ENCODE data around the gene UBR3. TPM values are rescaled to one million over a fixed set of nuclear protein-coding genes. Genes with fewer than 3 reads are reported as not detected.

UBR3 gene
- total RNA-seq, 4 donors from 2014 or later, result 87.4 to 101 (median 97.3) TPM

DNA sequence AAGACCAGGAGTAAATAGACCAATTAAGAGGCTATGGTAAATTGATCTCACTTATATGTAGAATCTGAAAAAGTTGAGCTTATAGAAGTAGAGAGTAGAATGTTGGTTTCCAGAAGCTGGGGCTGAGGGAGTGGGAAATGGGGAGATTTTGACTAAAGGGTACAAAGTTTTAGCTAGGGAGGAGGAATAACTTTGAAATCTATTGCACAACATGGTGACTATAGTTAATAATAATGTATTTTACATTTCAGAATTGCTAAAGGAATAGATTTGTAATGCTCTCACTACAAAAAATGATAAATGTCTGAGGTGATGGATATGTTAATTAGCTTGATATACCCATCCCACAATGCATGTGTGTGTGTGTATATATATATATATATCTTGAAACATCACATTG, 82.1 kb downstream of the UBR3 start:
- TF ChIP-seq POLR2A (IDR thresholded peaks at IDR 0.05) (no peak), EP300 (IDR thresholded peaks at IDR 0.05) (no peak)
- TF ChIP-seq, protein P1, sequence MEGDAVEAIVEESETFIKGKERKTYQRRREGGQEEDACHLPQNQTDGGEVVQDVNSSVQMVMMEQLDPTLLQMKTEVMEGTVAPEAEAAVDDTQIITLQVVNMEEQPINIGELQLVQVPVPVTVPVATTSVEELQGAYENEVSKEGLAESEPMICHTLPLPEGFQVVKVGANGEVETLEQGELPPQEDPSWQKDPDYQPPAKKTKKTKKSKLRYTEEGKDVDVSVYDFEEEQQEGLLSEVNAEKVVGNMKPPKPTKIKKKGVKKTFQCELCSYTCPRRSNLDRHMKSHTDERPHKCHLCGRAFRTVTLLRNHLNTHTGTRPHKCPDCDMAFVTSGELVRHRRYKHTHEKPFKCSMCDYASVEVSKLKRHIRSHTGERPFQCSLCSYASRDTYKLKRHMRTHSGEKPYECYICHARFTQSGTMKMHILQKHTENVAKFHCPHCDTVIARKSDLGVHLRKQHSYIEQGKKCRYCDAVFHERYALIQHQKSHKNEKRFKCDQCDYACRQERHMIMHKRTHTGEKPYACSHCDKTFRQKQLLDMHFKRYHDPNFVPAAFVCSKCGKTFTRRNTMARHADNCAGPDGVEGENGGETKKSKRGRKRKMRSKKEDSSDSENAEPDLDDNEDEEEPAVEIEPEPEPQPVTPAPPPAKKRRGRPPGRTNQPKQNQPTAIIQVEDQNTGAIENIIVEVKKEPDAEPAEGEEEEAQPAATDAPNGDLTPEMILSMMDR (IDR thresholded peaks at IDR 0.05), result no peak
- Histone ChIP-seq H3K9me3 (no peaks in the 10 kb centered on the region), H3K27ac (no peak overlapping the region), H3K27me3 (no peaks in the 10 kb centered on the region), H3K36me3 (peaks cover 0 to 27% (median 0%) of the 10 kb centered on the region in 3 donors), H3K4me3 (no peak overlapping the region), H3K4me1 (no peaks in the 10 kb centered on the region)
- no peak for DNase-seq (ENCODE audit: low spot score in 2 of 2)

DNA sequence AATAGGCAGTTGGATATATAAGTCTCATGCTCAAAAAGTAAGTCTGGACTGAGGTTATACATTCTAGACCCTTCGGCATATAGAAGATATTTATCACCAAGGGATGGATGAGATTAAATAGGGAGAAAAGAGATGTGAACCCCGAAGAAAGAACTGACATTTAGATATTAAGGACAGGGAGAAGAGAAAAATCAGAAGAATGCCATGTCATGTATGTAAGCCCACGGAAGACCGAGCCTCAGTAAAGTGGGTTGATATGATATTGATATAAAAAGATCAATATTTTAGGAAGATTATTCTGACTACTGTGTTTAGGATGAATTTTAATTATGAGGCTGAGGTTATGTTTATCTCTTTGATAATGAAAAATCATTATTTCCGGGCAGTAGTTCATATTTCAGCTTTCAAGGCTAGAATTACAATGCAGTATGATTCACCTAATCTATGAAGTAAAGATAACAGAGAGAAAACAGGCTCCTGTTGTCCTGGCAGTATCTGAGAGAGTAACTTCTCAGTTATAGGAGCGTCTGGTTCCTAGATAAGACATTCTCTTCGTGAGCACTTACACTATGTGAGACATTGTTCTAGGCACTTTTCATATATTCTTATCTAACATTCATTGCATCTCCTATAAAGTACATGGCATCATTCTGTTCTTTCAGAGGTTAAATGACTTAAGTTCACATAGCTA, 83.0 kb downstream of the UBR3 start:
- TF ChIP-seq EP300 (IDR thresholded peaks at IDR 0.05) (no peak), POLR2A (IDR thresholded peaks at IDR 0.05) (no peak)
- TF ChIP-seq, protein P1 (IDR thresholded peaks at IDR 0.05), result no peak
- Histone ChIP-seq H3K4me3 (no peak overlapping the region), H3K36me3 (peaks cover 0 to 31% (median 0%) of the 10 kb centered on the region in 3 donors), H3K9me3 (no peaks in the 10 kb centered on the region), H3K4me1 (no peaks in the 10 kb centered on the region), H3K27ac (no peak overlapping the region), H3K27me3 (no peaks in the 10 kb centered on the region)
- no peak for DNase-seq (ENCODE audit: low spot score in 2 of 2)
- WGBS, 2 donors, result 74 to 76% methylated on average over 7 of the region's 7 CpGs

DNA sequence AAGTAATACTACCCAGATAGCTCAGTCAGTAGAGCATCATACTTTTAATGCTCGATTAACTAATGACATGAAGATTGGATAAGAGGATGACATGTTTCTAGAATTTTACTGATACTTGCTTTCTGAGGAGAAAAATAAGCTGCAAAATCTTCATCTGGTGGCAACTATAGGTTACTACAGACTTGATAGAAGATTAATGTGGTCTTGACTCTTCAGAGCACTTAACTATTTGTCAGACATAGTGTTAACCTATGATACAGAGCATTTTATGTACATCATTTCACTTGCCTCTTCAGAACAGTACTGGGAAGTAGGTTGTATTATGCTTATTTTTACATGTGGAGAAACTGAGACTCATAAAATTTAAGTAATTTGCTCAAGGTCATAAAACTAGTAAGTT, 83.9 kb downstream of the UBR3 start:
- TF ChIP-seq POLR2A (IDR thresholded peaks at IDR 0.05) (no peak), EP300 (IDR thresholded peaks at IDR 0.05) (no peak)
- TF ChIP-seq, protein P1 (IDR thresholded peaks at IDR 0.05), result no peak
- Histone ChIP-seq H3K36me3 (peaks cover 0 to 33% (median 0%) of the 10 kb centered on the region in 3 donors), H3K4me3 (no peak overlapping the region), H3K9me3 (no peaks in the 10 kb centered on the region), H3K4me1 (no peaks in the 10 kb centered on the region), H3K27me3 (no peaks in the 10 kb centered on the region), H3K27ac (no peak overlapping the region)
- 98 to 100% methylated on average over 1 of the region's 1 CpG for WGBS, 2 donors
- no peak for DNase-seq (ENCODE audit: low spot score in 2 of 2)

DNA sequence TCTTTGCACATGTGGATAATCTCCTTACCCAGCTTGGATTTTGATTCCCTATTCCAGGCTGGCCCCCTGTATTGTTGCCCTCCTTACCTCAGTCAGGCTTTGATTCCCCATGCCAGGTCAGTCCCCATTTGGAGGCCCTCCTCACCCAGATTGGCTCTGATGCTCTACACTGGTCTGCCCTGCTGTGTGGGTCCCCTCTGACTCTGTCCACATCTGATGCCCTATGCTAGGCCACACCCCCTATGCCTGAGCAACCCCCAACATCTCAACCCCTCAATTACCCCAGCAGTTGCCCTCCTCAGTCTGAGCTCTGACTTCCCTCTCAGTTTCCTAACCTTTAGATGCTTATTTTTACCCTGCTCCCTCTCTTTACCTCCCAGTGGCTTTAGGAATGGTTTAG, 89.4 kb downstream of the UBR3 start:
- no peaks in the 10 kb centered on the region for H3K9me3 ChIP-seq
- no peak overlapping the region for H3K27ac ChIP-seq
- H3K27me3 ChIP-seq, result no peaks in the 10 kb centered on the region
- no peak for TF ChIP-seq POLR2A (IDR thresholded peaks at IDR 0.05)
- TF ChIP-seq, protein P1 (IDR thresholded peaks at IDR 0.05), result no peak
- TF ChIP-seq EP300 (IDR thresholded peaks at IDR 0.05), result no peak
- DNase-seq (ENCODE audit: low spot score in 2 of 2), result no peak
- H3K36me3 ChIP-seq, result peaks cover 0 to 32% (median 0%) of the 10 kb centered on the region in 3 donors
- H3K4me1 ChIP-seq, result no peaks in the 10 kb centered on the region
- no peak overlapping the region for H3K4me3 ChIP-seq

DNA sequence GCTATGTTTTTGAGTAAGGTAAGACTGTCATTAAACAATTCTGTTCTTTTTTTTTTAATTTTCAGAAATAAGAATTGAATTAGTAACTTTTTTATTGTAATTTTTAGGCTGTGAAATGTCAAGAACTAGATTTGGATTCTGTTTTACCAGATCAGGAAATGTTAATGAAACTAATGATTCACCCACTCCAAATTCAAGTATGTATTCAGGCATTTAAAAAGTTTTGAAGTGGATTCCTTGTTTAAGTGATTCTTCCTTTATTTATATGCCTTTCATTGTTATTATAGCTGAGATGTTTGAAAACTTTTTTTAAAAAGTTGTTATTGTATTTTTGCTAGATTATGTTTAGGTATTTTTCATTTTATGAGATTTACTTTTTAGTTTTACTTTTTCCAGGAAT, 96.7 kb downstream of the UBR3 start:
- H3K4me1 ChIP-seq, result peaks cover 0 to 6% (median 0%) of the 10 kb centered on the region in 4 donors
- TF ChIP-seq EP300 (IDR thresholded peaks at IDR 0.05) (no peak), POLR2A (IDR thresholded peaks at IDR 0.05) (no peak)
- TF ChIP-seq, protein P1 (IDR thresholded peaks at IDR 0.05), result no peak
- peaks cover 0 to 28% (median 0%) of the 10 kb centered on the region in 3 donors for H3K36me3 ChIP-seq
- no peaks in the 10 kb centered on the region for H3K9me3 ChIP-seq
- H3K27ac ChIP-seq, result no peak overlapping the region
- H3K27me3 ChIP-seq, result no peaks in the 10 kb centered on the region
- DNase-seq (ENCODE audit: low spot score in 2 of 2), result no peak
- no peak overlapping the region for H3K4me3 ChIP-seq
